HEK293 (cell line): ENCODE results near the gene CEP120.

Experiments
- CTCF ChIA-PET: fragments of 350-600 bp; formaldehyde crosslinking; extraction: SDS; loops from one replicate; lab custom pipeline; 2021; ENCODE audit warnings: antibody characterized with exemption; lab: Yijun Ruan, JAX
- POLR2A ChIA-PET: fragments of 300-600 bp; formaldehyde crosslinking; extraction: SDS; loops from one replicate; lab custom pipeline; 2020; ENCODE audit warnings: antibody characterized with exemption, inconsistent platforms; lab: Yijun Ruan, JAX
- H3K27ac ChIP-seq: fragments of 200-500 bp; sonication (Bioruptor generic); 2 replicates; pipeline ENCODE4 v1.5.1; 2014; ENCODE audit warnings: low read depth, low read length, control low read depth, inconsistent platforms; ENCODE audit errors: extremely low read depth
- H3K36me3 ChIP-seq, 2 experiments: fragments of 200-500 bp in 1 of 2; sonication (Bioruptor generic) in 1 of 2; 1 replicate in 1 of 2; 2 replicates in 1 of 2; pipeline ENCODE4 v1.5.1; 2014 to 2017; ENCODE audit warnings: inconsistent platforms in 2 of 2, low read length in 2 of 2; ENCODE audit not compliant: control insufficient read depth in 2 of 2, insufficient read depth in 1 of 2
- H3K4me1 ChIP-seq: fragments of 200-500 bp; sonication (Bioruptor generic); 2 replicates; pipeline ENCODE4 v1.5.1; 2014; ENCODE audit warnings: mild to moderate bottlenecking, low read length, inconsistent platforms; ENCODE audit not compliant: control insufficient read depth, insufficient read depth
- H3K4me3 ChIP-seq: 2 replicates; pipeline ENCODE4 v1.5.1; 2011; ENCODE audit warnings: low read depth, mild to moderate bottlenecking, control low read depth, low read length, moderate library complexity
- H3K9me3 ChIP-seq: fragments of 200-500 bp; sonication (Bioruptor generic); 2 replicates; pipeline ENCODE4 v1.5.1; 2014; ENCODE audit warnings: low read depth, low read length, inconsistent platforms; ENCODE audit not compliant: control insufficient read depth, insufficient read depth
- TSHZ1 ChIP-seq: fragments of 450-650 bp; formaldehyde crosslinking; IDR thresholded peaks from 2 replicates; pipeline ENCODE4 v1.5.1; 2016; ENCODE audit warnings: missing biosample characterization, missing genetic modification characterization, borderline replicate concordance
- ZFP3 ChIP-seq: fragments of 450-650 bp; formaldehyde crosslinking; IDR thresholded peaks from 2 replicates; pipeline ENCODE4 v1.5.1; 2016; ENCODE audit warnings: low read depth, missing biosample characterization, missing genetic modification characterization
- ZNF155 ChIP-seq: fragments of 450-650 bp; formaldehyde crosslinking; IDR thresholded peaks from 2 replicates; pipeline ENCODE4 v1.5.1; 2016; ENCODE audit warnings: missing biosample characterization, missing genetic modification characterization
- ZNF488 ChIP-seq: fragments of 450-650 bp; formaldehyde crosslinking; IDR thresholded peaks from 2 replicates; pipeline ENCODE4 v1.5.1; 2016; ENCODE audit warnings: missing biosample characterization, missing genetic modification characterization
- ZNF549 ChIP-seq: fragments of 450-650 bp; IDR thresholded peaks from 2 replicates; pipeline ENCODE4 v1.5.1; 2018; ENCODE audit warnings: missing biosample characterization, missing genetic modification characterization, mild to moderate bottlenecking, inconsistent platforms, moderate library complexity
- ZNF555 ChIP-seq: fragments of 450-650 bp; formaldehyde crosslinking; conservative IDR thresholded peaks from 2 replicates; pipeline ENCODE4 v1.5.1; 2017; ENCODE audit warnings: missing biosample characterization, mild to moderate bottlenecking, missing genetic modification characterization, inconsistent platforms
- ZNF624 ChIP-seq: fragments of 450-650 bp; formaldehyde crosslinking; IDR thresholded peaks from 2 replicates; pipeline ENCODE4 v1.5.1; 2017; ENCODE audit warnings: missing biosample characterization, missing genetic modification characterization
- ZNF626 ChIP-seq: fragments of 450-650 bp; sonication (Bioruptor Pico); formaldehyde crosslinking; IDR thresholded peaks from 2 replicates; pipeline ENCODE4 v1.5.1; 2018; ENCODE audit warnings: missing biosample characterization, missing genetic modification characterization, inconsistent platforms
- ZNF654 ChIP-seq: fragments of 450-650 bp; formaldehyde crosslinking; IDR thresholded peaks from 2 replicates; pipeline ENCODE4 v1.5.1; 2016; ENCODE audit warnings: low read depth, missing biosample characterization, missing genetic modification characterization
- ZSCAN16 ChIP-seq: fragments of 450-650 bp; formaldehyde crosslinking; IDR thresholded peaks from 2 replicates; pipeline ENCODE4 v1.5.1; 2016; ENCODE audit warnings: missing biosample characterization, missing genetic modification characterization
- TF ChIP-seq, protein P1 (sequence below): fragments of 450-650 bp; formaldehyde crosslinking; IDR thresholded peaks from 2 replicates; pipeline ENCODE4 v1.5.1; 2016; ENCODE audit warnings: missing biosample characterization, missing genetic modification characterization
- TF ChIP-seq, protein P2 (sequence below): fragments of 450-650 bp; formaldehyde crosslinking; IDR thresholded peaks from 2 replicates; pipeline ENCODE4 v1.5.1; 2017; ENCODE audit warnings: missing biosample characterization, missing genetic modification characterization

The CEP120 gene

DNA sequence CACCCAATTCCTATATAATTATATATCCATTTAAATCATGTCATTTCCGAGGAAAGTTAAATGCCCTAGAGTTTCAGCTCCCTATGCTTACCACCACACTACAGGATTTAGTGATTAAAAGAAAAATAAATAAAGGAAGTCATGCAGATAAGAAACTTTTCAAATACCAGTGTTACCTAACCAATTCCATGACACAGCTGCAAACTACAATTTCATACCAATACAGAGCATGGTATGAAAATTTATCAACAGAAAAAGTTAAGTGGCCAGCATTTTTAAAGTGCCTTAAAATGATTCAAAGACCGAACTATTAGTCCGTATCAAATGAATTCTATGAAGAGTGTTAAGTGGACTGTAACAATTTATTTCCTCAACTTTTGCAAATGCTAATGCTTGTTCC lies 35.9 kb downstream of the CEP120 start:
- POLR2A ChIA-PET = no interaction called here
- CTCF ChIA-PET = interaction anchor here (0.9 kb wide), 1 partner anchor 15 kb away, joined by 3 read pairs; no protein-coding TSS in a partner anchor
- TF ChIP-seq ZNF624 (no peak), ZNF549 (tag by site-specific recombination) (no peak), ZNF626 (tag by site-specific recombination) (no peak), TSHZ1 (tag by site-specific recombination) (no peak), ZFP3 (tag by site-specific recombination) (no peak), ZNF555 (tag by site-specific recombination) (no peak), ZNF155 (tag by site-specific recombination) (no peak)
- TF ChIP-seq, protein P1, sequence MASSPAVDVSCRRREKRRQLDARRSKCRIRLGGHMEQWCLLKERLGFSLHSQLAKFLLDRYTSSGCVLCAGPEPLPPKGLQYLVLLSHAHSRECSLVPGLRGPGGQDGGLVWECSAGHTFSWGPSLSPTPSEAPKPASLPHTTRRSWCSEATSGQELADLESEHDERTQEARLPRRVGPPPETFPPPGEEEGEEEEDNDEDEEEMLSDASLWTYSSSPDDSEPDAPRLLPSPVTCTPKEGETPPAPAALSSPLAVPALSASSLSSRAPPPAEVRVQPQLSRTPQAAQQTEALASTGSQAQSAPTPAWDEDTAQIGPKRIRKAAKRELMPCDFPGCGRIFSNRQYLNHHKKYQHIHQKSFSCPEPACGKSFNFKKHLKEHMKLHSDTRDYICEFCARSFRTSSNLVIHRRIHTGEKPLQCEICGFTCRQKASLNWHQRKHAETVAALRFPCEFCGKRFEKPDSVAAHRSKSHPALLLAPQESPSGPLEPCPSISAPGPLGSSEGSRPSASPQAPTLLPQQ (tag by site-specific recombination) = no peak
- no peaks in the 10 kb centered on the region for H3K9me3 ChIP-seq
- no peak overlapping the region for H3K4me3 ChIP-seq
- peaks cover 39 to 53% of the 10 kb centered on the region in 2 experiments for H3K36me3 ChIP-seq
- H3K4me1 ChIP-seq = 0 out of 2 replicates have a peak, but pooled peaks cover 3% of the 10 kb centered on the region
- no peak overlapping the region for H3K27ac ChIP-seq

- Histone ChIP-seq H3K36me3 (peaks cover 49 to 55% of the 10 kb centered on the region in 2 experiments), H3K27ac (no peak overlapping the region), H3K4me1 (0 out of 2 replicates have a peak, but pooled peaks cover 2% of the 10 kb centered on the region), H3K4me3 (no peak overlapping the region), H3K9me3 (no peaks in the 10 kb centered on the region)
- CTCF ChIA-PET = interaction anchor here (0.6 to 0.7 kb wide), 2 partner anchors 41 to 61 kb away, joined by 3 read pairs; partner anchors contain the start of gene CEP120
- TF ChIP-seq ZNF488 (tag by site-specific recombination) = no peak
- TF ChIP-seq, protein P2, sequence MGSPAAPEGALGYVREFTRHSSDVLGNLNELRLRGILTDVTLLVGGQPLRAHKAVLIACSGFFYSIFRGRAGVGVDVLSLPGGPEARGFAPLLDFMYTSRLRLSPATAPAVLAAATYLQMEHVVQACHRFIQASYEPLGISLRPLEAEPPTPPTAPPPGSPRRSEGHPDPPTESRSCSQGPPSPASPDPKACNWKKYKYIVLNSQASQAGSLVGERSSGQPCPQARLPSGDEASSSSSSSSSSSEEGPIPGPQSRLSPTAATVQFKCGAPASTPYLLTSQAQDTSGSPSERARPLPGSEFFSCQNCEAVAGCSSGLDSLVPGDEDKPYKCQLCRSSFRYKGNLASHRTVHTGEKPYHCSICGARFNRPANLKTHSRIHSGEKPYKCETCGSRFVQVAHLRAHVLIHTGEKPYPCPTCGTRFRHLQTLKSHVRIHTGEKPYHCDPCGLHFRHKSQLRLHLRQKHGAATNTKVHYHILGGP = 0 out of 2 replicates have a peak, but pooled peaks have one; percentile 21
- POLR2A ChIA-PET = no interaction called here
Observed at GRCh38 chr5:123382252-123382651, 41.0 kb downstream of the CEP120 start.

GRCh38 chr5:123371575-123372179 lies 51.5 kb downstream of the CEP120 start:
- Histone ChIP-seq H3K4me3 (no peak overlapping the region), H3K4me1 (peaks cover 3% of the 10 kb centered on the region; the same call in 1 of the 2 replicates), H3K36me3 (peaks cover 7 to 46% of the 10 kb centered on the region in 2 experiments), H3K9me3 (no peaks in the 10 kb centered on the region), H3K27ac (no peak overlapping the region)
- TF ChIP-seq ZSCAN16 (tag by site-specific recombination) = no peak
- peak; percentile 21; the same call in 1 of the 2 replicates for TF ChIP-seq ZNF654 (tag by site-specific recombination)
- ChIA-PET CTCF (interaction anchor here (0.5 to 1.9 kb wide), 14 partner anchors 9 to 1777 kb away, joined by 3 to 15 read pairs (median 3); no protein-coding TSS in a partner anchor), POLR2A (no interaction called here)
